Endothelial cell of umbilical vein (primary cell): ENCODE measurements around the gene RTN4RL1.

Experiments
- CTCF ChIP-seq, 2 donors: IDR thresholded peaks; 1 replicate in 1 of 2; 2 replicates in 1 of 2; pipeline ENCODE4 v1.5.1; 2011; ENCODE audit warnings: low read length in 2 of 2, mild to moderate bottlenecking in 2 of 2, moderate library complexity in 2 of 2, control low read depth in 1 of 2, inconsistent platforms in 1 of 2, low read depth in 1 of 2; ENCODE audit not compliant: insufficient read depth in 1 of 2; ENCODE audit errors: extremely low read depth in 1 of 2
- EZH2 ChIP-seq: IDR thresholded peaks from 2 replicates; pipeline ENCODE4 v1.6.1; 2012; ENCODE audit warnings: borderline replicate concordance, low read depth, mild to moderate bottlenecking, moderate library complexity, low read length, inconsistent platforms; ENCODE audit not compliant: severe bottlenecking
- FOS ChIP-seq: IDR thresholded peaks from 2 replicates; pipeline ENCODE4 v1.6.1; 2011; ENCODE audit warnings: mild to moderate bottlenecking, low read length, moderate library complexity, borderline replicate concordance; ENCODE audit not compliant: insufficient read depth
- GATA2 ChIP-seq: IDR thresholded peaks from 2 replicates; pipeline ENCODE4 v1.7.0; 2011; ENCODE audit warnings: low read depth, mild to moderate bottlenecking, moderate library complexity, mixed read lengths, low read length; ENCODE audit not compliant: insufficient read length, insufficient read depth
- JUN ChIP-seq: IDR thresholded peaks from 2 replicates; pipeline ENCODE4 v1.6.1; 2011; ENCODE audit warnings: borderline replicate concordance, low read depth; ENCODE audit not compliant: insufficient read length, insufficient read depth
- MYC ChIP-seq: IDR thresholded peaks from one replicate; pipeline ENCODE4 v1.6.1; 2011; ENCODE audit warnings: mild to moderate bottlenecking, low read depth, low read length
- POLR2A ChIP-seq: IDR thresholded peaks from 2 replicates; pipeline ENCODE4 v1.6.1; 2012; ENCODE audit warnings: low read depth, mild to moderate bottlenecking, control low read depth, low read length
- POLR2AphosphoS5 ChIP-seq: IDR thresholded peaks from 2 replicates; pipeline ENCODE4 v1.6.1; 2012; ENCODE audit warnings: low read depth, mild to moderate bottlenecking, control low read depth, low read length, moderate library complexity; ENCODE audit not compliant: insufficient read depth
- TF ChIP-seq, protein P1 (sequence below): IDR thresholded peaks from 2 replicates; pipeline ENCODE4 v1.6.1; 2011; ENCODE audit not compliant: insufficient read depth, insufficient read length

- TF ChIP-seq CTCF (IDR thresholded peaks at IDR 0.05; ENCODE audit: extremely low read depth in 1 of 2, insufficient read depth in 1 of 2, low read depth in 1 of 2, low read length in 2 of 2) (peak; percentile 66 to 70), EZH2 (no peak), POLR2A (no peak), JUN (peak; percentile 24), POLR2AphosphoS5 (peak; percentile 32), FOS (no peak), MYC (no peak), GATA2 (no peak)
- TF ChIP-seq, protein P1, sequence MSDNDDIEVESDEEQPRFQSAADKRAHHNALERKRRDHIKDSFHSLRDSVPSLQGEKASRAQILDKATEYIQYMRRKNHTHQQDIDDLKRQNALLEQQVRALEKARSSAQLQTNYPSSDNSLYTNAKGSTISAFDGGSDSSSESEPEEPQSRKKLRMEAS, result no peak
Measured at GRCh38 chr17:2064980-2065785, 40.0 kb upstream of the RTN4RL1 start.
